ENCODE results near the gene GALNT2. TPM values are rescaled to one million over a fixed set of nuclear protein-coding genes. Genes with fewer than 3 reads are reported as not detected.

The GALNT2 gene
- total and polyA plus RNA-seq, 7 donors = 43.7 to 88.7 (median 75.7) TPM

DNA sequence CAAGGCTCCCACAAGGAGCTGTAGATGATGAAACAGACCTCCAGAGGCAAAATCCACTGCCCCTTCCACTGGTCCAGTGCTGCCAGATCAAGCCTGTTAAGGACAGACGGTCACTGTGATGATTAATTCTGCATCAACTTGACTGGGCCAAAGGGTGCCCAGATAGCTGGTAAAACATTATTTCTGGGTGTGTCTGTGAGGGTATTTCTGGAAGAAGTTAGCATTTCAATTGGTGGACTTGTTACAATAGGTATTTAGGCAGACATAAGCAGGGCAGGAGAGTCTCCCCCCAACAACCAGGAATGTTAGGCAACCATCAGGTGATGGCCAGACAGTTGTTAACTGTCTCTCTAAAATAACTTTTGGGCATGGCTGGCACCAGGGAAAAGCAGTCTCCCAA is 40.9 kb upstream of the GALNT2 start:
- TF ChIP-seq, protein P1, sequence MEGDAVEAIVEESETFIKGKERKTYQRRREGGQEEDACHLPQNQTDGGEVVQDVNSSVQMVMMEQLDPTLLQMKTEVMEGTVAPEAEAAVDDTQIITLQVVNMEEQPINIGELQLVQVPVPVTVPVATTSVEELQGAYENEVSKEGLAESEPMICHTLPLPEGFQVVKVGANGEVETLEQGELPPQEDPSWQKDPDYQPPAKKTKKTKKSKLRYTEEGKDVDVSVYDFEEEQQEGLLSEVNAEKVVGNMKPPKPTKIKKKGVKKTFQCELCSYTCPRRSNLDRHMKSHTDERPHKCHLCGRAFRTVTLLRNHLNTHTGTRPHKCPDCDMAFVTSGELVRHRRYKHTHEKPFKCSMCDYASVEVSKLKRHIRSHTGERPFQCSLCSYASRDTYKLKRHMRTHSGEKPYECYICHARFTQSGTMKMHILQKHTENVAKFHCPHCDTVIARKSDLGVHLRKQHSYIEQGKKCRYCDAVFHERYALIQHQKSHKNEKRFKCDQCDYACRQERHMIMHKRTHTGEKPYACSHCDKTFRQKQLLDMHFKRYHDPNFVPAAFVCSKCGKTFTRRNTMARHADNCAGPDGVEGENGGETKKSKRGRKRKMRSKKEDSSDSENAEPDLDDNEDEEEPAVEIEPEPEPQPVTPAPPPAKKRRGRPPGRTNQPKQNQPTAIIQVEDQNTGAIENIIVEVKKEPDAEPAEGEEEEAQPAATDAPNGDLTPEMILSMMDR (IDR thresholded peaks at IDR 0.05) = no peak
- H3K27ac ChIP-seq = no peak overlapping the region
- H3K4me1 ChIP-seq = no peaks in the 10 kb centered on the region
- intact Hi-C loops (cut with DNase I) = no loop called here
- H3K27me3 ChIP-seq (ENCODE audit: insufficient read depth in 3 of 3, low read length in 2 of 3) = no peaks in the 10 kb centered on the region
- WGBS, 3 donors = 93 to 98% (median 96%) methylated on average over 1 of the region's 1 CpG
- no peak for ATAC-seq
- H3K4me3 ChIP-seq = no peak overlapping the region
- peaks cover 11% of the 10 kb centered on the region for H3K9me3 ChIP-seq
- H3K36me3 ChIP-seq (ENCODE audit: insufficient read depth in 1 of 2, low read depth in 1 of 2) = no peaks in the 10 kb centered on the region
- DNase-seq = no peak

DNA sequence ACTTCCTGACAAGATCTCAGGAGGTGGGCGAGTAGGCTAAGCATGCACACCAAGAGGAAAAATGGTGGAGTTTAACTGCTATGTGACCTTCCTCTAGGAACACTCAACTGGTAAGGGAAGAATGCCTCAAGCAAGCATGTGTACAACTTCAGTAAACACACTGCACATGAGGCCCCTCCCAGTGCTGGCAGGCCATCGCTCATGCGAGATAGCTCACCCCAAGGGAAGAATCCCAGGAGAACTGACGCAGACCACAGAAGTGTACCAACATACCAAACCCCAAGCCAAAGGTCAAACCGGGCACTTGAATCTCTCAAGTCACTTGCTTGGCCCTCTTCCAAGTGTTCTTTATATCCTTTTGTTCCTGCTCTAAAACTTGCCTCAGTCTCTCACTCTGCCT is 40.5 kb upstream of the GALNT2 start:
- ATAC-seq = no peak
- Histone ChIP-seq H3K27me3 (ENCODE audit: insufficient read depth in 3 of 3, low read length in 2 of 3) (no peaks in the 10 kb centered on the region), H3K4me1 (no peaks in the 10 kb centered on the region), H3K36me3 (ENCODE audit: insufficient read depth in 1 of 2, low read depth in 1 of 2) (no peaks in the 10 kb centered on the region), H3K9me3 (peaks cover 11% of the 10 kb centered on the region), H3K4me3 (no peak overlapping the region), H3K27ac (no peak overlapping the region)
- WGBS, 3 donors = 77 to 79% (median 78%) methylated on average over 5 of the region's 5 CpGs
- intact Hi-C loops (cut with DNase I) = no loop called here
- TF ChIP-seq, protein P1 (IDR thresholded peaks at IDR 0.05) = no peak
- no peak for DNase-seq

GRCh38 chr1:230028602-230029223 is 38.3 kb upstream of the GALNT2 start:
- peaks cover 10% of the 10 kb centered on the region for H3K9me3 ChIP-seq
- H3K4me1 ChIP-seq = no peaks in the 10 kb centered on the region
- no peak overlapping the region for H3K4me3 ChIP-seq
- no peak overlapping the region for H3K27ac ChIP-seq
- TF ChIP-seq, protein P1 (IDR thresholded peaks at IDR 0.05) = no peak
- intact Hi-C loops (cut with DNase I) = no loop called here
- DNase-seq (no peak), ATAC-seq (no peak)
- no peaks in the 10 kb centered on the region for H3K36me3 ChIP-seq (ENCODE audit: insufficient read depth in 1 of 2, low read depth in 1 of 2)
- WGBS, 3 donors = 95 to 99% (median 96%) methylated on average over 11 of the region's 11 CpGs
- no peaks in the 10 kb centered on the region for H3K27me3 ChIP-seq (ENCODE audit: insufficient read depth in 3 of 3, low read length in 2 of 3)

DNA sequence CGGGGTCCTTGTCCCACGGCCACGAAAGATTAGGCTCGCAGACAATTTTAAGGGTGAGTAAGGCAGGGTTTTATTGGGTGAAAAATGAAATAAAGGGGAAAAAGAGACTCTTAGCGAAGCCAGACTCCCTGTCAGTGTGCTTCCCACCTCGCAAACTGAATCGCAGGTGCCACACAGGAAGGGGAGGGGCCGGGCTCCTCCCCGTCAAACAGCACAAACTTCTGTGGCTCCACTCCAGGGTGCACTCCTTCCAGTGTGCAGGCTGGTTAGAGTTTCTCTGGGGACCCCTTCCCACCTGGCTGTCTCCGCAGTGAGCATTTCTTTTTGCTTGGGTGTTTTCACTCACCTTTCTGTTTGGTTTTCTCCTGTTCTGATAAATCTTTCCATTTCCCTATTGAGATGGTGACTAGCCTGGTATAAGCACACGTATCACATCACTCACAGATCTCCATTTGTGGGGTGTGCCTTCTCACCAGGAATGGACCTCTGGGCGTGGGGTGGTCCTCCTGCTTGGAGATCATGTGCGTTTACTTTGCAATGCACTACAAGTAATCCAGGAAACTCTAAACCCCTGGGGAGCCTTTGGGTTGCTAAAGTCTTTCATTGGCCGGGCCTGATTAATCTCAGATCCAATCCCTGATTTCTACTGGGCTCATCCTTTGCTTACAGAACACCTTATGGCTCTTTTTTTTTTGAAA is 37.6 kb upstream of the GALNT2 start:
- Histone ChIP-seq H3K27ac (no peak overlapping the region), H3K4me1 (no peaks in the 10 kb centered on the region), H3K4me3 (no peak overlapping the region), H3K9me3 (peaks cover 8% of the 10 kb centered on the region), H3K27me3 (ENCODE audit: insufficient read depth in 3 of 3, low read length in 2 of 3) (no peaks in the 10 kb centered on the region), H3K36me3 (ENCODE audit: insufficient read depth in 1 of 2, low read depth in 1 of 2) (no peaks in the 10 kb centered on the region)
- TF ChIP-seq, protein P1 (IDR thresholded peaks at IDR 0.05) = no peak
- intact Hi-C loops (cut with DNase I) = no loop called here
- DNase-seq (no peak), ATAC-seq (no peak)
- 75 to 84% (median 82%) methylated on average over 14 of the region's 14 CpGs for WGBS, 3 donors

Measured in psoas muscle (tissue), 8 donors.